Prostate gland (tissue), 2 donors: ENCODE measurements around the gene CD209.

ENCODE experiments used
- CTCF ChIP-seq, 4 experiments: fragments of 200-600 bp in 2 of 4; fragments of 450-650 bp in 2 of 4; sonication (generic) in 2 of 4; IDR thresholded peaks; 1 replicate in 3 of 4; 2 replicates in 1 of 4; pipeline ENCODE4 v1.5.1; 2016 to 2019; ENCODE audit warnings: antibody characterized with exemption in 4 of 4, mild to moderate bottlenecking in 2 of 4, moderate library complexity in 2 of 4
- POLR2A ChIP-seq: fragments of 450-650 bp; IDR thresholded peaks from one replicate; pipeline ENCODE4 v1.6.1; 2016; ENCODE audit warnings: antibody characterized with exemption, mild to moderate bottlenecking

GRCh38 chr19:7787141-7787540 lies 39.8 kb upstream of the CD209 start:
- TF ChIP-seq CTCF (IDR thresholded peaks at IDR 0.05) (no peak), POLR2A (no peak)
